Stimulated activated CD8-positive, alpha-beta memory T cell treated with anti-CD3 and anti-CD28 coated beads, Interleukin-15, amount 100 ng/mL, for 24 hours (primary cell): ENCODE measurements around the gene PTGIS.

Experiments
- DNase-seq: peaks from one replicate; pipeline ENCODE4 v3.0.0-alpha.2; 2020; ENCODE audit warnings: low read depth

The PTGIS gene

GRCh38 chr20:49469060-49469459 is 98.9 kb downstream of the PTGIS start:
- no peak for DNase-seq

GRCh38 chr20:49468412-49468811 is 99.5 kb downstream of the PTGIS start:
- no peak for DNase-seq

- no peak for DNase-seq
These were observed 101.6 kb downstream of the PTGIS start for GRCh38 chr20:49466114-49466912.

GRCh38 chr20:49464556-49464955 is 103.4 kb downstream of the PTGIS start:
- no peak for DNase-seq

- no peak for DNase-seq
These were observed 105.3 kb downstream of the PTGIS start for GRCh38 chr20:49462626-49463025.

- DNase-seq: no peak
These were observed 105.9 kb downstream of the PTGIS start for GRCh38 chr20:49461894-49462620.

GRCh38 chr20:49460916-49461315 is 107.0 kb downstream of the PTGIS start:
- DNase-seq: no peak

- no peak for DNase-seq
These were observed 107.8 kb downstream of the PTGIS start for GRCh38 chr20:49460131-49460530.

- no peak for DNase-seq
These were observed 108.3 kb downstream of the PTGIS start for GRCh38 chr20:49459684-49460083.

- DNase-seq: no peak
These were observed 110.5 kb downstream of the PTGIS start for GRCh38 chr20:49457444-49457843.

GRCh38 chr20:49456646-49457045 is 111.3 kb downstream of the PTGIS start:
- DNase-seq: no peak

GRCh38 chr20:49455691-49456090 is 112.2 kb downstream of the PTGIS start:
- DNase-seq: no peak
